NT2/D1 (cell line): ENCODE data around the gene FAM118B.

Experiments
- SUZ12 ChIP-seq: IDR thresholded peaks from 2 replicates; pipeline ENCODE4 v1.6.1; 2011; ENCODE audit not compliant: insufficient read length, insufficient read depth; ENCODE audit errors: extremely low read depth
- YY1 ChIP-seq: IDR thresholded peaks from 2 replicates; pipeline ENCODE4 v1.6.1; 2011; ENCODE audit not compliant: insufficient read length, insufficient read depth

GRCh38 chr11:126212089-126212660 is 593 bp downstream of the FAM118B start:
- TF ChIP-seq YY1: no peak
- no peak for TF ChIP-seq SUZ12
